ENCODE data around the gene TBRG1. TPM values are rescaled to one million over a fixed set of nuclear protein-coding genes. Genes with fewer than 3 reads are reported as not detected.

The TBRG1 gene
- total and polyA plus RNA-seq, 2 of the 8 experiments (the other 6 are each of a cell fraction or from before 2014, with no cell fraction given) = 16.3 to 26.7 TPM

- TF ChIP-seq CEBPB (IDR thresholded peaks at IDR 0.05; ENCODE audit: low read depth, low read length) (no peak), POU5F1 (IDR thresholded peaks at IDR 0.05; ENCODE audit: low read depth, low read length) (no peak), JUN (IDR thresholded peaks at IDR 0.05; ENCODE audit: low read depth, low read length) (no peak), RAD21 (IDR thresholded peaks at IDR 0.05 in 1 of 2, conservative IDR thresholded peaks at IDR 0.05 in 1 of 2; ENCODE audit: low read depth in 2 of 2, low read length in 2 of 2) (no peak), CTBP2 (IDR thresholded peaks at IDR 0.05; ENCODE audit: borderline replicate concordance, insufficient read depth, insufficient read length, low read length) (no peak), E2F6 (IDR thresholded peaks at IDR 0.05) (no peak), ATF2 (IDR thresholded peaks at IDR 0.05; ENCODE audit: low read length) (no peak), SUZ12 (IDR thresholded peaks at IDR 0.05; ENCODE audit: low read length) (no peak), TBP (IDR thresholded peaks at IDR 0.05; ENCODE audit: low read depth, low read length) (no peak)
Observed at GRCh38 chr11:124611064-124611463, 11.6 kb upstream of the TBRG1 start, which contains the start of gene PANX3 (continued).

All from H1 (cell line).